ENCODE results near the gene WNK2.

GRCh38 chr9:93355827-93356226, 171.9 kb downstream of the WNK2 start:
- TF ChIP-seq, protein P1, sequence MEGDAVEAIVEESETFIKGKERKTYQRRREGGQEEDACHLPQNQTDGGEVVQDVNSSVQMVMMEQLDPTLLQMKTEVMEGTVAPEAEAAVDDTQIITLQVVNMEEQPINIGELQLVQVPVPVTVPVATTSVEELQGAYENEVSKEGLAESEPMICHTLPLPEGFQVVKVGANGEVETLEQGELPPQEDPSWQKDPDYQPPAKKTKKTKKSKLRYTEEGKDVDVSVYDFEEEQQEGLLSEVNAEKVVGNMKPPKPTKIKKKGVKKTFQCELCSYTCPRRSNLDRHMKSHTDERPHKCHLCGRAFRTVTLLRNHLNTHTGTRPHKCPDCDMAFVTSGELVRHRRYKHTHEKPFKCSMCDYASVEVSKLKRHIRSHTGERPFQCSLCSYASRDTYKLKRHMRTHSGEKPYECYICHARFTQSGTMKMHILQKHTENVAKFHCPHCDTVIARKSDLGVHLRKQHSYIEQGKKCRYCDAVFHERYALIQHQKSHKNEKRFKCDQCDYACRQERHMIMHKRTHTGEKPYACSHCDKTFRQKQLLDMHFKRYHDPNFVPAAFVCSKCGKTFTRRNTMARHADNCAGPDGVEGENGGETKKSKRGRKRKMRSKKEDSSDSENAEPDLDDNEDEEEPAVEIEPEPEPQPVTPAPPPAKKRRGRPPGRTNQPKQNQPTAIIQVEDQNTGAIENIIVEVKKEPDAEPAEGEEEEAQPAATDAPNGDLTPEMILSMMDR (IDR thresholded peaks at IDR 0.05), result no peak
- no peak for TF ChIP-seq POLR2A (IDR thresholded peaks at IDR 0.05; ENCODE audit: low read depth)

Measured in esophagus muscularis mucosa (tissue), 3 donors.